MM.1S (cell line): Measurements from ENCODE around the gene MEGF6.

Source experiments
- CTCF ChIP-seq: fragments of 300-600 bp; sonication (generic); IDR thresholded peaks from 2 replicates; pipeline ENCODE4 v1.5.1; 2016; ENCODE audit warnings: antibody characterized with exemption, low read length, mixed read lengths
- EZH2 ChIP-seq: fragments of 300-600 bp; sonication (generic); optimal IDR thresholded peaks from 2 replicates; pipeline ENCODE3; 2017; ENCODE audit warnings: low read depth, mild to moderate bottlenecking, antibody characterized with exemption, low read length, mixed read lengths

- TF ChIP-seq CTCF, result no peak
- TF ChIP-seq EZH2, result no peak
These were observed 45.8 kb upstream of the MEGF6 start for GRCh38 chr1:3657096-3657475.
